ENCODE results near the gene OXSR1.

Gene OXSR1

GRCh38 chr3:38207254-38208003 lies 42.1 kb downstream of the OXSR1 start:
- no peak for TF ChIP-seq CTCF (conservative IDR thresholded peaks at IDR 0.05)
- no peak overlapping the region for H3K27ac ChIP-seq

GRCh38 chr3:38210141-38210757 lies 44.9 kb downstream of the OXSR1 start:
- H3K27ac ChIP-seq: no peak overlapping the region
- no peak for TF ChIP-seq CTCF (conservative IDR thresholded peaks at IDR 0.05)

GRCh38 chr3:38212141-38212540 lies 46.8 kb downstream of the OXSR1 start:
- no peak for TF ChIP-seq CTCF (conservative IDR thresholded peaks at IDR 0.05)
- H3K27ac ChIP-seq: no peak overlapping the region

GRCh38 chr3:38214560-38214959 lies 49.2 kb downstream of the OXSR1 start:
- H3K27ac ChIP-seq: no peak overlapping the region

GRCh38 chr3:38219609-38220197 lies 54.4 kb downstream of the OXSR1 start:
- no peak for TF ChIP-seq CTCF (conservative IDR thresholded peaks at IDR 0.05)
- no peak overlapping the region for H3K27ac ChIP-seq

More at GRCh38 chr3:38214560-38214959, 49.2 kb downstream of the OXSR1 start:
- no peak for TF ChIP-seq CTCF (conservative IDR thresholded peaks at IDR 0.05)

- no peak for TF ChIP-seq CTCF (conservative IDR thresholded peaks at IDR 0.05)
- no peak overlapping the region for H3K27ac ChIP-seq
Measured at GRCh38 chr3:38221005-38221404, 55.7 kb downstream of the OXSR1 start.

- TF ChIP-seq CTCF (conservative IDR thresholded peaks at IDR 0.05): no peak
- no peak overlapping the region for H3K27ac ChIP-seq
Measured at GRCh38 chr3:38222032-38222634, 56.8 kb downstream of the OXSR1 start.
